ENCODE measurements around the gene DLGAP1.
A peak's percentile ranks its signal among the peaks of the same experiment; 100 is the strongest.
"Not testable (repeated sequence)": the region's sequence is repeated elsewhere in the genome, so short reads cannot be mapped to it uniquely, and the experiment has no call there.

DLGAP1 gene

DNA sequence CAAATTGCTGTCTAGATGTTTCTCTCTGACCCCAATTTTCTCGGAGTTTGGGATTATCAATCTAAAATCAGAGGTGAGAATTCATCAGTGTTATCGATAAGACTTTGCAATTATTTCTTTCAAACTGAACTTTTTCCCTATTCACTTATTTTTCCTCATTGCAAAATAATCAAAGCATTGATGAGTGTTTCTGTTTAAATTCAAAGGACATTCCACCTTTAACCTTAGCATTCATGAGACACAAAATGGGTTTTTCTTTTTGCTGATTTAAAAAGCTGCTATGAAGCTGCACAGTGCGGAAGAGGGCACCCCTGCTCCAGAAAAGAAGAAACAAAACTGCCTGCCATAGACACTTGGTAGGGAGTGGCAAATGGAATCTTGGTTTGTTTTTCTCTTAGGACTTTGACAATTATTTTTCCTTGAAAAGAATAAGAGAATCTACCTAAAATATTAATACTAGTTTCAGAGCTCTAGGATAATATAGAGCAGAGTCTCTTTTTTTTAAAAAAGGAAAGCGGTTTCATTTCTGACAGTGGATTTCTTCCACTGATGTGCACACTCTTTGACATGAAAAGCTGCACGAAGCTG lies 801.8 kb downstream of the DLGAP1 start:
- no peak for DNase-seq (ENCODE audit: low read depth)
- peak overlapping the region; percentile 48 for H3K4me3 ChIP-seq (ENCODE audit: low read depth, low read length)
- TF ChIP-seq, protein P1, sequence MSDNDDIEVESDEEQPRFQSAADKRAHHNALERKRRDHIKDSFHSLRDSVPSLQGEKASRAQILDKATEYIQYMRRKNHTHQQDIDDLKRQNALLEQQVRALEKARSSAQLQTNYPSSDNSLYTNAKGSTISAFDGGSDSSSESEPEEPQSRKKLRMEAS (IDR thresholded peaks at IDR 0.05; ENCODE audit: low read depth, low read length) = no peak
- TF ChIP-seq POLR2A (IDR thresholded peaks at IDR 0.05; ENCODE audit: extremely low read depth, insufficient read length) (no peak), MYC (IDR thresholded peaks at IDR 0.05; ENCODE audit: low read depth, low read length) (no peak)
- TF ChIP-seq, protein P2, sequence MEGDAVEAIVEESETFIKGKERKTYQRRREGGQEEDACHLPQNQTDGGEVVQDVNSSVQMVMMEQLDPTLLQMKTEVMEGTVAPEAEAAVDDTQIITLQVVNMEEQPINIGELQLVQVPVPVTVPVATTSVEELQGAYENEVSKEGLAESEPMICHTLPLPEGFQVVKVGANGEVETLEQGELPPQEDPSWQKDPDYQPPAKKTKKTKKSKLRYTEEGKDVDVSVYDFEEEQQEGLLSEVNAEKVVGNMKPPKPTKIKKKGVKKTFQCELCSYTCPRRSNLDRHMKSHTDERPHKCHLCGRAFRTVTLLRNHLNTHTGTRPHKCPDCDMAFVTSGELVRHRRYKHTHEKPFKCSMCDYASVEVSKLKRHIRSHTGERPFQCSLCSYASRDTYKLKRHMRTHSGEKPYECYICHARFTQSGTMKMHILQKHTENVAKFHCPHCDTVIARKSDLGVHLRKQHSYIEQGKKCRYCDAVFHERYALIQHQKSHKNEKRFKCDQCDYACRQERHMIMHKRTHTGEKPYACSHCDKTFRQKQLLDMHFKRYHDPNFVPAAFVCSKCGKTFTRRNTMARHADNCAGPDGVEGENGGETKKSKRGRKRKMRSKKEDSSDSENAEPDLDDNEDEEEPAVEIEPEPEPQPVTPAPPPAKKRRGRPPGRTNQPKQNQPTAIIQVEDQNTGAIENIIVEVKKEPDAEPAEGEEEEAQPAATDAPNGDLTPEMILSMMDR (IDR thresholded peaks at IDR 0.05; ENCODE audit: low read depth, low read length) = no peak

DNA sequence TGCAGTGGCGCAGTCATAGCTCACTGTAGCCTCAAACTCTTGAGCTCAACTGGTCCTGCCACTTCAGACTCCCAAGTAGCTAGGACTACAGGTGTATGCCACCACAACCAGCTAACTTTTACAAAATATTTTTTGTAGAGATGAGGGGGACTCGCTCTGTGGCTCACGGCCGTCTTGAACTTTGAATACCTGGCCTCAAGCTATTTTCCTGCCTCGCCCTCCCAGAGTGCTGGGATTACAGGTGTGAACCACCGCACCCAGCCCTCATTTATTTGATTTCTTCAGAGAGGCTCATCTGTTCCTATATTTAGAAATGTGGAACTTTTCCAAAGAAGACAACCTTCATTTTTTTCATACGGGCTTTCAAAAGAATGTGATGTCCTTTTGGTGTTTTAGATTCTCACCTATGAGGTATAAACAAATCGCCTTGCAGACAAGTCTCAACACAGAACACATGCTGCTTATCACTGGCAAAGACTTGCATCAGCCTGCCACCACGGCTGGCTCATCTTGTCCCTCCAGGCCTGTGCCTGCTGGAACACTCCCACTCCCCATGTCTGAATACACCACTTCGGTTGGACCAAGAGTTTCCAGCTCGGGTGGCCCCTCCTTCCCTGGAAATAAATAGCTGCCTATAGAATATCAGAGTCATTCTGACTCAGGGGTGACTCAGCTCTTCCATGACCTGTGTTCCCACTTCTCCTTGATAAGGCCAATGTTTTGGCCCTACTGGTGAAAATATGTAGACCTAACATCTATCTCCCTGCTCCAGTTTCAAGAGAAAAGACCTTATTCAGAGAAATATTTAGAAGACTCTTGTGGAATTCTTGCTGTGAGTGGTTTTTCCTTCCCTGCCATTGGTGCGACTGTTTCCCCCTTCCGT lies 802.5 kb downstream of the DLGAP1 start:
- peak; percentile 95 for DNase-seq (ENCODE audit: low read depth)
- peak; percentile 14 for TF ChIP-seq POLR2A (IDR thresholded peaks at IDR 0.05; ENCODE audit: extremely low read depth, insufficient read length)
- no peak for TF ChIP-seq MYC (IDR thresholded peaks at IDR 0.05; ENCODE audit: low read depth, low read length)
- H3K4me3 ChIP-seq (ENCODE audit: low read depth, low read length) = peak overlapping the region; percentile 48

DNA sequence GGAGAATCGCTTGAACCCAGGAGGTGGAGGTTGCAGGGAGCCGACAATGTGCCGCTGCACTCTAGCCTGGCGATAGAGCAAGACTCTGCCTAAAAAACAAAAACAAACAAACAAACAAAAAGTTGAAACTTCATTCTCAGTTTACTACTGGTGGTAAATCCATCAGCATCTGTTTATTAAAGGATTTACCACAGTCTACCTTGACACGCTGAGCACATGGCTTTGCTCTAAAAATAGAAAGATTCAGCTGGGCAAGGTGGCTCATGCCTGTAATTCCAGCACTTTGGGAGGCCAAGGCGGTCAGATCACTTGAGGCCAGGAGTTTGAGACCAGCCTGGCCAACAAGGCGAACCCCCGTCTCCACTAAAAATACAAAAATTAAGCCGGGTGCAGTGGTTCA lies 803.8 kb downstream of the DLGAP1 start:
- TF ChIP-seq, protein P1 (IDR thresholded peaks at IDR 0.05; ENCODE audit: low read depth, low read length) = no peak
- TF ChIP-seq MYC (IDR thresholded peaks at IDR 0.05; ENCODE audit: low read depth, low read length) (no peak), POLR2A (IDR thresholded peaks at IDR 0.05; ENCODE audit: extremely low read depth, insufficient read length) (no peak)
- TF ChIP-seq, protein P2 (IDR thresholded peaks at IDR 0.05; ENCODE audit: low read depth, low read length) = no peak
- no peak for DNase-seq (ENCODE audit: low read depth)
- no peak overlapping the region for H3K4me3 ChIP-seq (ENCODE audit: low read depth, low read length)

DNA sequence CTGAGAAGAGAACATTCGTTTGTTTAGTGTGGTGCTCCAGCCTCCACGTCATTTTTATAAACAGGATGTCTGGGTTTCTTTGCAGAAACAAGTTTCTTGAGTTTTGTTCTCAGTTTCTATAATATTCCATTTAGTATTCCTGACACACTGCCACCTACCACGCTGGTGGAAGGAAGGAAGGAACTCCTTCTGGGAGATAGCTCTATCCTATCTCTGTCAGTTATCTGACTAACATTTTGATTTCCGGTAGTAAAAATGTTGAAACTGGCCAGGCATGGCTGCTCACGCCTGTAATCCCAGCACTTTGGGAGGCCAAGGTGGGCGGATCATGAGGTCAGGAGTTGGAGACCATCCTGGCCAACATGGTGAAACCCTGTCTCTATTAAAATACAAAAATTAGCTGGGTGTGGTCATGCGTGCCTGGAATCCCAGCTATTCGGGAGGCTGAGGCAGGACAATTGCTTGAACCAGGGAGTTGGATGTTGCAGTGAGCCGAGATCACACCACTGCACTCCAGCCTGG lies 804.5 kb downstream of the DLGAP1 start:
- not testable (repeated sequence) for DNase-seq (ENCODE audit: low read depth); H3K4me3 ChIP-seq (ENCODE audit: low read depth, low read length)

DNA sequence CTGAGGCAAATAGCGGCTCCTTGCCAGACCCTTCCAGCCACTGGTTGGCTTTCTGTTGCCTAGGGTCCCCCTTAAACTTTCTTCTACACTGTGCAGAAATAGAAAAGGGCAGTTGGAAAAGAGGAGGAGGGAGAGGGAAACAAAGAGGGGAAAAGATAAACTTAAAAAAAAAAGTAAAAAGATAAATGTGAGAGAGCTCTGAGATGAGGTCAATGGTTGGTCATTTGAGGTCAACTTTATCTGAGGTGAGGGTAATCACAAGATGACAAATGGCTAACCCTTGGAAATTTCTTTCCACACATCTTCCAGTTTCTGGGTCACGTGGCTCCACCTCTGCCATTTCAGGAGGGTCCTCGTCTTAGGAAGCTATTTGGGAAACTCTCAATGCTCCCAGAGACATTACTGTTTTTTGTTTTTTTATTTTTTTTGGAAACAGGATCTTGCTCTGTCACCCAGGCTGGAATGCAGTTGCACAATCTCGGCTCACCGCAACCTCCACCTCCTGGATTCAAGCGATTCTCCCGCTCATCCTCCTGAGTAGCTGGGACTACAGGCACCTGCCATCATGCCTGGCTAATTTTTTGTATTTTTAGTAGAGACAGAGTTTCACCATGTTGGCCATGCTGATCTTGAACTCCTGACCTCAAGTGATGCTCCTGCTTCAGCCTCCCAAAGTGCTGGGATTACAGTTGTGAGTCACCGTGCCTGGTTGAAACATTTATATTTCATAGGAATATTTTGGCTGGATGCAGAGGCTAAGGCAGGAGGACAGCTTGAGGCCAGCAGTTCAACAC lies 805.3 kb downstream of the DLGAP1 start:
- TF ChIP-seq, protein P1 (IDR thresholded peaks at IDR 0.05; ENCODE audit: low read depth, low read length) = no peak
- no peak for TF ChIP-seq POLR2A (IDR thresholded peaks at IDR 0.05; ENCODE audit: extremely low read depth, insufficient read length)
- TF ChIP-seq MYC (IDR thresholded peaks at IDR 0.05; ENCODE audit: low read depth, low read length) = no peak
- TF ChIP-seq, protein P2 (IDR thresholded peaks at IDR 0.05; ENCODE audit: low read depth, low read length) = no peak
- no peak overlapping the region for H3K4me3 ChIP-seq (ENCODE audit: low read depth, low read length)
- DNase-seq (ENCODE audit: low read depth) = no peak

DNA sequence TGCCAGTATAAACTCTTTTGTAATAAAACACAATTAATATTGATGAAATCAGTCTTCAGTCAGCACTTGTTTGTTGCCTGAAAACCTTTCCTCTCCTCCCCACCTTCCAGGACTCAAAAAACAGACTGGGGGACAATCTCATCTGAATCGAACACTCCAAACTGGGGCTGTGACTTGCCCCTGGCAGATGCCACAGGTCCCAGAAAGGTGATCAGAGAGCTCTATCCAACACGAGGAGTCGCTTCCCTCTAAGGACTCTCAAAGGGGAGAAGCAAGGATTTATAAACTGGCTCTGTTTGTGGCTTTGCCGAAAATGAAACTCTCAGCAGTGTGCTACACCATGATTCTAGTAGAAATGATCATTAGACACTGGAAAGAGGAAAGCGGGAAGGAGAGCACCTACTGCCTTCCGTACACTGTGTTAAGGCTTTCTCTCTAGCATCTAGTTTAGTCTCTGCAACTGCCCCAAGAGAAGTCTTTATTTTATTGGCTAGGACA lies 805.9 kb downstream of the DLGAP1 start:
- no peak for DNase-seq (ENCODE audit: low read depth)
- H3K4me3 ChIP-seq (ENCODE audit: low read depth, low read length) = no peak overlapping the region
- no peak for TF ChIP-seq POLR2A (IDR thresholded peaks at IDR 0.05; ENCODE audit: extremely low read depth, insufficient read length)
- TF ChIP-seq, protein P1 (IDR thresholded peaks at IDR 0.05; ENCODE audit: low read depth, low read length) = no peak
- no peak for TF ChIP-seq MYC (IDR thresholded peaks at IDR 0.05; ENCODE audit: low read depth, low read length)
- TF ChIP-seq, protein P2 (IDR thresholded peaks at IDR 0.05; ENCODE audit: low read depth, low read length) = no peak

Data from NB4 (cell line).